Tracheal epithelial cell (primary cell): Measurements from ENCODE around the gene NR1I3. TPM values are rescaled to one million over a fixed set of nuclear protein-coding genes. Genes with fewer than 3 reads are reported as not detected.

Source experiments
- total RNA-seq: library from RNA; depleted of rRNA; stranded (reverse); fragments of >200 nt; gene quantifications from 2 replicates; pipeline ENCODE4 v1.2.1, GENCODE V29; 2014

The NR1I3 gene
- total RNA-seq = not detected in 2 replicates

GRCh38 chr1:161238039-161238473 lies at the start of gene NR1I3:
Gene NR1I3 (minus strand): TSS chr1:161238203. CDS start chr1:161236565, 1,638 bp downstream.

GRCh38 chr1:161258439-161259344 lies 20.7 kb upstream of the NR1I3 start, which contains the start of gene PCP4L1:
Gene PCP4L1 (plus strand): TSS chr1:161258745. CDS start chr1:161258975, 230 bp downstream.

GRCh38 chr1:161225534-161226319 lies 12.3 kb downstream of the NR1I3 start, which contains the start of gene TOMM40L:
Gene TOMM40L (plus strand): TSS chr1:161226060. CDS start chr1:161226490, 430 bp downstream.

GRCh38 chr1:161215076-161215475 lies 22.9 kb downstream of the NR1I3 start, which contains the start of gene FCER1G:
Gene FCER1G (plus strand): TSS chr1:161215295. CDS start chr1:161215322, 27 bp downstream.

GRCh38 chr1:161201836-161202712 lies 35.9 kb downstream of the NR1I3 start, which contains the start of gene NDUFS2:
Gene NDUFS2 (plus strand): TSS chr1:161202367. CDS start chr1:161202386, 19 bp downstream.

GRCh38 chr1:161198897-161199431 lies 39.0 kb downstream of the NR1I3 start, which contains the start of gene ADAMTS4:
Gene ADAMTS4 (minus strand): TSS chr1:161199054. CDS start chr1:161198627, 427 bp downstream.

Other genes starting within 250 kb of the NR1I3 start
- 385 and 410 TPM in 2 replicates for gene F11R, start 217.1 kb downstream of the NR1I3 start, total RNA-seq
- gene TSTD1, start 199.2 kb downstream of the NR1I3 start, total RNA-seq = 104 and 173 TPM in 2 replicates
- gene USF1, start 192.2 kb downstream of the NR1I3 start, total RNA-seq = 33.5 and 56.6 TPM in 2 replicates
- 0.72 and 0.85 TPM in 2 replicates for gene ARHGAP30, start 168.3 kb downstream of the NR1I3 start, total RNA-seq
- gene NECTIN4, start 148.6 kb downstream of the NR1I3 start, total RNA-seq = 52.6 and 97.8 TPM in 2 replicates
- 1.9 and 5.1 TPM in 2 replicates for gene KLHDC9, start 139.8 kb downstream of the NR1I3 start, total RNA-seq
- 30.5 and 68.4 TPM in 2 replicates for gene PFDN2, start 120.2 kb downstream of the NR1I3 start, total RNA-seq
- gene NIT1, start 120.1 kb downstream of the NR1I3 start, total RNA-seq = 25.6 and 53.5 TPM in 2 replicates
- 15.1 and 23.4 TPM in 2 replicates for gene DEDD, start 105.5 kb downstream of the NR1I3 start, total RNA-seq
- 32.6 and 41.2 TPM in 2 replicates for gene UFC1, start 84.2 kb downstream of the NR1I3 start, total RNA-seq
- 5.8 and 8.7 TPM in 2 replicates for gene USP21, start 78.7 kb downstream of the NR1I3 start, total RNA-seq
- gene PPOX, start 71.8 kb downstream of the NR1I3 start, total RNA-seq = 7.5 and 15.7 TPM in 2 replicates
- gene B4GALT3, start 60.7 kb downstream of the NR1I3 start, total RNA-seq = 19.0 and 23.2 TPM in 2 replicates
- gene ADAMTS4, start 39.1 kb downstream of the NR1I3 start, total RNA-seq = under 0.01 TPM in 2 replicates
- 110 and 155 TPM in 2 replicates for gene NDUFS2, start 35.8 kb downstream of the NR1I3 start, total RNA-seq
- gene FCER1G, start 22.9 kb downstream of the NR1I3 start, total RNA-seq = not detected in 2 replicates
- gene APOA2, start 14.6 kb downstream of the NR1I3 start, total RNA-seq = not detected in 2 replicates
- 10.9 and 12.3 TPM in 2 replicates for gene TOMM40L, start 12.1 kb downstream of the NR1I3 start, total RNA-seq
- 0.24 TPM in 1 of 2 replicates, not detected in the other for gene PCP4L1, start 20.5 kb upstream of the NR1I3 start, total RNA-seq
- 0.21 and 0.24 TPM in 2 replicates for gene MPZ, start 71.8 kb upstream of the NR1I3 start, total RNA-seq
- gene SDHC, start 76.2 kb upstream of the NR1I3 start, total RNA-seq = 13.5 and 19.4 TPM in 2 replicates
- gene CFAP126, start 129.7 kb upstream of the NR1I3 start, total RNA-seq = not detected in 2 replicates